HG03175 (cell line): ENCODE measurements around the gene CCDC63.

ENCODE experiments used
- ATAC-seq: cut with Tn5 transposase; IDR thresholded peaks from one replicate; pipeline ENCODE4 v1.9.1; 2021; ENCODE audit warnings: mild to moderate bottlenecking, moderate library complexity; ENCODE audit not compliant: unreplicated experiment

CCDC63 gene

DNA sequence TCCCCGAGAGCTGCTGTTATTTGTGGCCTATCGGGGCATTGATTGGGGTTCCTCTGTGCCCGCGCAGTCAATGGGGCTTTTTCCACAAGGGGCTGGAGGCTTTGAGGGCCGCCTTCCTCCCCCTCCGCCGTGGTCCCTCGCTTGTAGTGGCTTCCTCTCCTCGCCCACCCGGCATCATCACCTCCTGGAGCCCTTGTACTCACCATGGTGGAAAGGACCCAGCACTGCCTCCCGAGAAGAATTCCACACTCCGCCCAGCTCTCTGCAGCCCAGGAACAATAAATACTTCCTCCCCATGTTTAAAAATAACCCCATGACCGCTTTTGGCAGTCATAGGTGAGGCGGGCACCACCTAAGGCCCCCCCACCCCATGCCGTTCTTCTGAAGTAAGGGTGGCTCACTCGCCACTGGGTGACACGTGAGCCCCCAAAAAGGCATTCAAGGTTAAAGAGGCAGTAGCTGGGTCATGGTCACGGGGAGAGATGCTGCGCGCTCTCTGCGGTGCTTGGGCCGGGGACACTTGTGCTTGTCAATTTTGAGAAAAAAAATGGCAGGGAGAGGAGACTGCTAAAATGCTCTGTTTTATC is 73.6 kb downstream of the CCDC63 start, which contains the start of gene MYL2:
MYL2 (minus strand) TSS at position 256 of the 587 bp plus-strand sequence; CDS start at position 206, 50 bp downstream.
- no peak for ATAC-seq

- ATAC-seq: no peak
Measured at GRCh38 chr12:110921262-110921661, 74.5 kb downstream of the CCDC63 start.

GRCh38 chr12:110922652-110923051 is 75.9 kb downstream of the CCDC63 start:
- ATAC-seq: no peak

DNA sequence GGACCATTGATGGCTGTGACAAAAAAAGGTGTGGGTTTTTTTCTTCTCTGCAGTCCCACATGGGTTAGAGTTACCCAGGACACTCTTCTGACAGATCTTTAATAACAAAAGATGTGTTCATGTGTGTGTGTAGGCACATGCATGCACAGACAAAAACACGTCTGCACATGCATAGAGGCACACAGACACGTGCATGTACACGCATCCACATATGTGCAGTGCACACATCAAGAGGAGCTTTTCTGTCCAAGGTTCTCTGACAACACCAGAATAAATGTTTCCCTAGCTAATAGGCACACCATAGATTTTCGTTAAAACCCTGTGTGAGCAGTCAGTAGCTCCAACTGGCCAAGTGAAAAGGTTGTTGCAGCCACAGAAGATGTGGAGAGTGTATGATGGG is 76.4 kb downstream of the CCDC63 start:
- ATAC-seq: no peak

GRCh38 chr12:110923692-110924334 is 77.0 kb downstream of the CCDC63 start:
- no peak for ATAC-seq

DNA sequence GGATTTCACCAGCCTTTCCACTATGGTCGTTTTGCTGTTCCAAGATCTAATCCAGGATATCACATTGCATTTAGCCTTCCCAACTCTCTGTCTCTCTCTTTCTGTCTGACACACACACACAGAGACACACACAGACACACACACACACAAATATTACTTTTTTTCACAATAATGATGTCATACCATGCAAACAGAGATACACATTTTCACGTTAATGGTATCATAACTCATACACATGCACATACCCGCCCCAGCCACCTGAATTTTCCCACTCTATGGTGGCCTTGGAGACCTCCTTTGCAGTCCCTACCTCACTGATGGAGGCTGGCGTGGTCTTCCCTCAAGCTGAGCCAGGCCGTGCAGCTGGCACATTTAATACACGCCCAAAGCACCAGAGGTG is 80.8 kb downstream of the CCDC63 start:
- ATAC-seq: no peak

GRCh38 chr12:110928700-110929099 is 81.9 kb downstream of the CCDC63 start:
- ATAC-seq: no peak

DNA sequence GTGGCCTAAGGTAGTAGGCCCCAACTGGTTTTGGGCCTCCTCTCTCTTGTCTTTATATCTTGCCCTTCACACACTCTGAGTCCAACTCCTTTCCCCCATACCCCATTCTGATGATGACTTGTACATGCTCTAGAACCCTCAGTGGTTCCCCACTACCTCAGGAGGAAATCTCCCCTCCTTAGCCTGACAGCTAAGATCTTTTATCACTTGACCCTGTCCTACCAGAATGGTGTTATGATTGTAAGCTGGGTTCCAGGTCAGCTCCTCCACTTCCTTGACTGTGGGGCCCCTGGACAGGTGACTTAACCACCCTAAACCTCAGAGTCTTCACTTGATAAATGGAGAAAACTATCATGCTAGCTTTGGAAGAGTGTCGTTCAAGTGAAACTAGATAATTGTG is 83.0 kb downstream of the CCDC63 start:
- ATAC-seq: no peak

DNA sequence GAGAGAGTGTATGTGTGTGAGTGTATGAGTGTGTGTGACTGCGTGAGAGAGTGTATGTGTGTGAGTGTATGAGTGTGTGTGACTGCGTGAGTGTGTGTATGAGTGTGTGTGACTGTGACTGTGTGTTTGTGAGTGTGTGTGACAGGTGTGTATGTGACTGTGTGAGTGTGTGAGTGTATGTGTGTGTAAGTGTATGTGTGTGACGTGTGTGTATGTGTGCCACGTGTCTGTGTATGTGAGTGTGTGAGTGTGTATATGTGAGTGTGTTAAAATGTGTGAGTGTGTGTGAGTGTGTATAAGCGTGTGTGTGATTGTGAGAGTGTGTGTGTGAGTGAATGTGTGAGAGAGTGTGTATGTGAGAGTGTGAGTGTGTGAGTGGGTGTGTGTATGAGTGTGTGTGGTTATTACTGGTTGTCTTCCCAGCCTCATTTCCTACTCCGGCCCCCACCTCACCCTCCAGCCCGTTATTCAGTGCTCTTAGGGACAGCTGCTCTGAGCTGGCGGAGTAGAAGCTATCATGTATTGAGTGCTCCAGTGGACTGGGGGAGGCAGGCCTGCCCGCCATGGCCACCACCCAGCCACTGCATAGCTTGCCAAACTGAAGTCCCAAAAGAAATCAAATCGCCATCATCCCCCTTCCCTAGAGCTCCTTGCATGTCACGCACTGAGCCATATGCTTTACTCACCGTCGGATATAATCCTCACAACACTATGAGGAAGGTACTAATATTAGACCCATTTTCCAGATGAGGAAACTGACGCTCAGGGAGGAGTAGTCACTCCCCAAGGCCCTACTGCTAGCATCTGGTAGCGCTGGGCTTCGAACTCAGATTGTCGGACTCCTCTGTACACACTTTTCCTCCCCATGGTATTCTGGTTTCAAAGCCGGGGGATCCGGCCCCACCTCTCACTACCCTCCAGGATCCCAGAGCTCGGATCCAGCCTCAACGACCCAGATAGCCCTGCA is 83.8 kb downstream of the CCDC63 start:
- no peak for ATAC-seq

DNA sequence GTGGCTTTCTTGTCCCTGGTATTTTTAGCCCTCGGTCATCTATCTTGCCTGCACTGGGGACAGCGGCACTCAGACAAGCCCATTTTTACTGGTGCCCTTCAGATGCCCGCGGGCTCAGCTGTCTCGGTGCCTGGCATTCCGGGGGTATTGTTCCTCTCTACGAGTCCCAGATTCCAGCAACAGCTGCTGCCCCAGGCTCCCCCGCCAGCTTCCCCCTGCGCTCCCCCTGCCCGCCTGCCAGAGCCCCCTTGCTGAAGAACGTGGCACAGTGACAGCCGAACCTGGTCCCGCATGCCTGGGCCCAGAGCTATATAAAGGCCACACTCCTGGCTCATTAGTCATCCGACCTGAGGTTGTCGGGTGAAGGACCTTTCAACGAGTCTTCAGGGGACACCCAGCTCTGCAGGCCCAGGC is 84.5 kb downstream of the CCDC63 start:
- ATAC-seq: no peak

DNA sequence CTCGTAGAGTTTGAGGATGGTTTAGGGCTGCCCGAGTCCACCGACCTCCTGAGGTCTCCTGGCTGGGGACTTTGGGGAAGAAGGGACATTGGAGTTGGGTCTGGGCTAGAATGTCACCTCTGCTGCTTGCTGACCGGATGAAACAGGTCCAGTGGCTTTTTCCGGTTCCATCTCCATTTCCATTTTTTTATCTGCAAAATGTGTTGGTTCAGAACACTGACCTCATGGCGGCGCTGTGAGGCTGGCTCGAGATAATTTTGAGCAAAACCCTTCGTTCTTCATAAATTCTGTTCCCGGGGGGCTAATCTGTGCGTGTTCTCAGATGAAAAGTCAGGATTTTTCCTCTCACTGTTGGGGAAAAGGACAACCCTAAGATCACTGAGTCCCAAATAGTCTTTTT is 85.3 kb downstream of the CCDC63 start:
- no peak for ATAC-seq

DNA sequence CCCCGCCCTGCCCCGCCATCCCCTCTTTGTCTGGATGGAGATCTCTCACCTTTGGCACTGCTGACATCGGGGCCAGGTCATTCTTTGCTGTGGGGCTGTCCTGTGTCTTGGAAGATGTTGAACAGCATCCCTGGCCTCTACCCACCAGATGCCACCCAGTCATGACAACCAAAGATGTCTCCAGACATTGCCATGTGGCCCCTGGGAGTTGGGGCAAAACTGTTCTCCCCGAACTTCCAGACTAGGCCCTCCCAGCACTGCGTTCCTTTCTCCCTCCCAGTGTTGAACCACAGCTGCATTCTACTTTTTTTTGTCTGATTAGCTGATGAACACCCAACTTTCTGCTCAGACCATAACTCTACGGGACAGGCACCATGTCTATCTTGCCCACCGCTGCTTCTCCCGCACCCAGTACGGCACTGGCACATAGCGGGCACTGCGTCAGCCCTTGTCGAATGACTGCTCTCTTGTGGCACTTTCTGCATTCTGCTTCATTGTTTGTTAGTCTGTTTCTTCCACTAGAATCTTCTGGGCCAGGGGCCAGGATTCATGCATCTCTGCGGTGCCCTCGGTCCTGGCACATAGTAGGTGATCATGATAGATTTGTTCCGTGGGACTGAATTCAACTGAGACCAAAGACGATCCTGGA is 86.7 kb downstream of the CCDC63 start:
- no peak for ATAC-seq

- no peak for ATAC-seq
Measured at GRCh38 chr12:110934093-110934852, 87.5 kb downstream of the CCDC63 start.

GRCh38 chr12:110935588-110935987 is 88.8 kb downstream of the CCDC63 start:
- no peak for ATAC-seq

- no peak for ATAC-seq
Measured at GRCh38 chr12:110936367-110937103, 89.7 kb downstream of the CCDC63 start.

DNA sequence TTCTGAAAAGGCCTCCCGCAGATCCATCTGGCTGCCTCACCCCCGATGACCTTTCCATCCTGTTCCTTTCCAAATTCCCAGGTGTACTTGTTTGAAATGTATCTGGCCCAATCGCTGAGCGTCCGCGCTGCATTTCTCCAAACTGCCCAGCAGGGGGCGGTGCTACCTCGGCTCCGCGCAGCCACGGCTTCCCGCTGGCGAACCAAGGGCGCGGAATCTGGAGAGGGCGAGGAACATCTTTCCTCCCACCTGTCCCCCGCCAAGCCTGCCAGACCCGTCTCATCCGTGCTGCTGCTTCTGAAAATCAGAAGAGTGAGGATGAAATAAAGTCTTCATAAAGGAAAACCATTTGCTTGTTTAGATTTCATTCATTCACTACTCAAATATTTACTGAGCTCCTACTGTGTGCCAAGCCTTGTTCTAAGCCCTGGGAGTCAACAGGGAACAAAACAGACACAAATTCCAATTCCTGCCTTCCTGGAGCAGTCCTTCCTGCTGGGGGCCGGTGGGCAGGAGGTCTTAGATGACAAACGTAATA is 90.4 kb downstream of the CCDC63 start:
- no peak for ATAC-seq

- ATAC-seq: no peak
Measured at GRCh38 chr12:110940296-110940695, 93.5 kb downstream of the CCDC63 start.

DNA sequence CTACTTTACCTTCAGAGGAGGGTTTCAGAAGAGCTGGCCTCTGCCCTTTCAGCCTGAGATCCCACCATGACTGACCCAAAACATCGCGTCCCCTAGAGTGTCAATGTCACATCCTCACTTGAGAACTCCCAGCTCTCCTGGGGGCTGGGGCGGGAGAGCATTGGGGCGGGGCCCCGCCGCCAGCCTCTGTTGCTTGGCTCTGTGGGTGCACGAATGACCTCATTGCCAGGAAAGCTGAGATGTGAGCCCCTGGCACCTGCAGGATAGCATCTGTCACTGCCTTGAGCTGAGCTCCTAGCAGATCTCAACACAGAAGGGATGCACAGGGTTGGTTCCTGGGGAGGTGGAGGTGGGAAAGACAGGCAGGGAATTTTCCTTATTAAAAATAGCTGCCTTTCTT is 94.1 kb downstream of the CCDC63 start:
- no peak for ATAC-seq

DNA sequence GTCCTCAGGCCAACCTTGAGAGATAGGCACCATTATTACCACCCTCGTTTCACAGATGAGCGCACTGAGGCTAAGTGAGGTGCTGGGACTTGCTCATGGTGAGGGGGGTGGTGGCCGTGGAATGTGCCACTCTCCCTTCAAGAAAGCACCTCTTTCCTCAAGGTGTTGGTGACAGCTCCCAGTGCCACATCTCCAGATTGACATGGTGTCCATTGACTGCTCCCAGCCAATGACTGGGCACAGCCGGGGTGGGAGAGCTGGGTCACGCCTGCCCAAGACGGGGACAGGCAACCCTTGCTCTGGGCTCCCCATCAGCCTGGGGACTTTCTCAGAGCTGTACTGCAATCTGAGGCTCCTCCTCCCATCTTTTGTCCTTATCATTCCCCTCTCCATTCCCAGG is 94.6 kb downstream of the CCDC63 start:
- no peak for ATAC-seq
